Heart right ventricle (tissue), 16 donors: ENCODE measurements around the gene GOLGA2. TPM values are rescaled to one million over a fixed set of nuclear protein-coding genes. Genes with fewer than 3 reads are reported as not detected.

Experiments
- ATAC-seq, 8 donors: fragments of 200-7000 bp; cut with Tn5 transposase; one replicate each; pipeline ENCODE4 v1.9.1; 2020; ENCODE audit warnings: mild to moderate bottlenecking in 8 of 8, moderate library complexity in 8 of 8, moderate number of reproducible peaks in 1 of 8
- DNase-seq, 2 donors: peaks; one replicate each; pipeline ENCODE4 v3.0.0-alpha.2; 2020
- H3K27ac ChIP-seq, 10 donors: fragments of 200-600 bp; sonication (generic) in 2 of 10; one replicate each; pipeline versions ENCODE4 v1.5.0 to v1.8.0; 2020 to 2022; ENCODE audit warnings: mild to moderate bottlenecking in 3 of 10
- H3K27me3 ChIP-seq, 7 donors: fragments of 200-600 bp; one replicate each; pipeline ENCODE4 v1.8.0; 2021 to 2022; ENCODE audit warnings: mild to moderate bottlenecking in 2 of 7
- H3K36me3 ChIP-seq, 9 donors: fragments of 200-600 bp; sonication (generic) in 1 of 9; one replicate each; pipeline versions ENCODE4 v1.5.0 to v1.8.0; 2020 to 2022; ENCODE audit warnings: mild to moderate bottlenecking in 2 of 9
- H3K4me1 ChIP-seq, 9 donors: fragments of 200-600 bp; sonication (generic) in 1 of 9; one replicate each; pipeline versions ENCODE4 v1.5.0 to v1.8.0; 2020 to 2022; ENCODE audit warnings: mild to moderate bottlenecking in 4 of 9
- H3K4me3 ChIP-seq, 10 donors: fragments of 200-600 bp; sonication (generic) in 2 of 10; one replicate each; pipeline versions ENCODE4 v1.5.0 to v1.8.0; 2020 to 2022; ENCODE audit warnings: mild to moderate bottlenecking in 7 of 10, moderate library complexity in 2 of 10
- H3K9me3 ChIP-seq, 11 donors: fragments of 200-600 bp in 10 of 11; sonication (generic) in 2 of 11; one replicate each; pipeline versions ENCODE4 v1.5.0 to v1.8.0; 2013 to 2022; ENCODE audit warnings: mild to moderate bottlenecking in 2 of 11, control low read depth in 1 of 11, moderate library complexity in 1 of 11
- CTCF ChIP-seq, 9 donors: fragments of 200-600 bp; sonication (generic) in 2 of 9; IDR thresholded peaks; one replicate each; pipeline versions ENCODE4 v1.5.0 to v1.8.0; 2021 to 2022; ENCODE audit warnings: antibody characterized with exemption in 9 of 9, mild to moderate bottlenecking in 5 of 9, moderate library complexity in 1 of 9
- WGBS, 2 donors: extraction: QIAGEN DNeasy Blood & Tissue Kit; methylation state at CpG; one replicate each; pipeline ENCODE4 v1.1.7; 2013; ENCODE audit warnings: inconsistent platforms in 1 of 2; 5-methylcytosine and 5-hydroxymethylcytosine counted together
- intact Hi-C, 10 donors: fragments of 100-400 bp; cut with DNase I; formaldehyde crosslinking; loops; one replicate each; pipeline versions ENCODE4 v1.11.1 to v1.14.2; 2022
- polyA plus RNA-seq, 2 donors: library from polyadenylated mRNA; stranded (reverse); fragments of 200-250 nt; gene quantifications; one replicate each; pipeline ENCODE4 v1.2.3, GENCODE V29; 2013
- total RNA-seq, 10 donors: library from RNA; stranded (reverse); fragmentation: NEBNext Ultra II Directional in 3 of 10; extraction: Animal tissue kit (Norgen Biotek cat#: 25700) in 3 of 10; gene quantifications; one replicate each; pipeline versions ENCODE4 v1.2.1 to v1.2.4, GENCODE V29; 2021 to 2023
- donor health status: Arrhythmogenic right ventricular cardiomyopathy.
- donor health status: ischemic (EF 13 %, LVEDD 7.1; RV severe dilation, severe dysfunction).
- donor health status: healthy with polysubstance abuse.
- donor health status: DM: no; HTN: yes; CAD: no.
- donor health status: DM: no; HTN: no; CAD: no.
- donor health status: ischemic (EF 25% LVEDD 6.9; RV normal size, moderate dysfunction).
- donor health status: ischemic (EF 25% LVEDD 5.7; RV mildly dilated, moderate dysfunction).
- donor health status: healthy.
- donor health status: DM: yes; HTN: yes; CAD: no.
- donor health status: Ischemic cardiomyopathy.
- donor health status: ischemic (EF 35%, LVEDD 5.7; RV mildly dilated, moderate dysfunction).
- donor health status: nonischemic (EF 11% LVEDD 7.7; RV severe dilation, severe dysfunction).
- donor health status: DM: yes; HTN: yes; CAD: no.
- donor health status: PGD.
- donor health status: ischemic (EF 29% LVEDD 5.4; RV normal size, mild dysfunction).
- donor health status: nonischemic (EF 23%, LVEDD 6.1; RV moderate dilation, normal function).

GOLGA2 gene
- total and polyA plus RNA-seq, 12 donors: 78.0 to 101 (median 89.1) TPM

- WGBS, 2 donors: 37 to 47% methylated on average over 10 of the region's 10 CpGs
- no peaks in the 10 kb centered on the region for H3K27me3 ChIP-seq
- ATAC-seq: peak; percentile 65 to 93 (median 84)
- H3K36me3 ChIP-seq: peaks cover 0 to 86% (median 37%) of the 10 kb centered on the region in 9 donors
- TF ChIP-seq CTCF (IDR thresholded peaks at IDR 0.05): no peak
- peaks cover 0 to 14% (median 7%) of the 10 kb centered on the region in 9 donors for H3K4me1 ChIP-seq
- H3K27ac ChIP-seq: peak overlapping the region in 9 of 10 donors; percentile 40 to 82 (median 74)
- DNase-seq: peak; percentile 38 to 53
- intact Hi-C loops: no loop called here
- H3K9me3 ChIP-seq: no peaks in the 10 kb centered on the region
- H3K4me3 ChIP-seq: no peak overlapping the region
Measured at GRCh38 chr9:128310461-128310860, 34.7 kb upstream of the GOLGA2 start.

GRCh38 chr9:128309551-128309950 lies 33.7 kb upstream of the GOLGA2 start:
- ATAC-seq: peak in 2 of 8 donors; percentile 9 to 12

GRCh38 chr9:128304971-128305288 lies 29.1 kb upstream of the GOLGA2 start:
- 68 to 72% methylated on average over 5 of the region's 5 CpGs for WGBS, 2 donors
- no peaks in the 10 kb centered on the region for H3K27me3 ChIP-seq
- intact Hi-C loops: no loop called here

More at GRCh38 chr9:128309551-128309950, 33.7 kb upstream of the GOLGA2 start:
- Histone ChIP-seq H3K4me3 (no peak overlapping the region), H3K9me3 (no peaks in the 10 kb centered on the region), H3K27ac (peak overlapping the region in 6 of 10 donors; percentile 25 to 82 (median 73)), H3K4me1 (peaks cover 0 to 16% (median 7%) of the 10 kb centered on the region in 9 donors), H3K27me3 (no peaks in the 10 kb centered on the region), H3K36me3 (peaks cover 0 to 77% (median 29%) of the 10 kb centered on the region in 9 donors)
- intact Hi-C loops: no loop called here
- no peak for TF ChIP-seq CTCF (IDR thresholded peaks at IDR 0.05)
- 96% methylated on average over 16 of the region's 16 CpGs for WGBS, 2 donors
- no peak for DNase-seq

GRCh38 chr9:128304136-128304970 lies 28.5 kb upstream of the GOLGA2 start:
- peaks cover 0 to 30% (median 11%) of the 10 kb centered on the region in 9 donors for H3K36me3 ChIP-seq
- intact Hi-C loops: no loop called here
- H3K4me3 ChIP-seq: no peak overlapping the region
- H3K9me3 ChIP-seq: no peaks in the 10 kb centered on the region
- DNase-seq (no peak), ATAC-seq (peak in 1 of 8 donors; percentile 31)
- no peaks in the 10 kb centered on the region for H3K27me3 ChIP-seq
- no peak for TF ChIP-seq CTCF (IDR thresholded peaks at IDR 0.05)
- WGBS, 2 donors: 73 to 79% methylated on average over 9 of the region's 9 CpGs
- peaks cover 0 to 8% (median 0%) of the 10 kb centered on the region in 9 donors for H3K4me1 ChIP-seq
- no peak overlapping the region for H3K27ac ChIP-seq

More at GRCh38 chr9:128304971-128305288, 29.1 kb upstream of the GOLGA2 start:
- Histone ChIP-seq H3K4me3 (no peak overlapping the region), H3K27ac (no peak overlapping the region), H3K4me1 (peaks cover 0 to 11% (median under 1%) of the 10 kb centered on the region in 9 donors), H3K9me3 (no peaks in the 10 kb centered on the region), H3K36me3 (peaks cover 0 to 35% (median 16%) of the 10 kb centered on the region in 9 donors)
- no peak for TF ChIP-seq CTCF (IDR thresholded peaks at IDR 0.05)
- ATAC-seq: no peak
- DNase-seq: no peak
